Measurements from ENCODE around the gene CMYA5. TPM values are rescaled to one million over a fixed set of nuclear protein-coding genes. Genes with fewer than 3 reads are reported as not detected.
"Not testable (repeated sequence)": the region's sequence is repeated elsewhere in the genome, so short reads cannot be mapped to it uniquely, and the experiment has no call there.

The CMYA5 gene
- total RNA-seq, 1 experiment from 2014 or later = 0.22 TPM

- Histone ChIP-seq H4K20me1 (ENCODE audit: insufficient read depth) (no peaks in the 10 kb centered on the region), H3K79me2 (ENCODE audit: insufficient read depth, low read length) (no peaks in the 10 kb centered on the region), H3K9me2 (ENCODE audit: insufficient read depth) (no peaks in the 10 kb centered on the region), H3K4me2 (ENCODE audit: low read length) (no peak overlapping the region), H3K4me3 (replicated peaks in 1 of 2; ENCODE audit: low read depth in 1 of 2, low read length in 2 of 2) (no peak overlapping the region), H2AFZ (ENCODE audit: low read depth, low read length, poor library complexity, severe bottlenecking) (no peak overlapping the region), H3K9me3 (ENCODE audit: control insufficient read depth in 1 of 2, insufficient read depth in 1 of 2, low read depth in 1 of 2, low read length in 2 of 2) (no peaks in the 10 kb centered on the region), H3K4me1 (ENCODE audit: control insufficient read depth in 1 of 2, insufficient read depth in 2 of 2, low read length in 2 of 2) (no peaks in the 10 kb centered on the region), H3K9ac (ENCODE audit: low read length) (no peak overlapping the region), H3K27ac (ENCODE audit: low read depth, low read length) (no peak overlapping the region), H3K36me3 (ENCODE audit: control insufficient read depth in 1 of 2, insufficient read depth in 2 of 2, low read length in 2 of 2) (peaks cover 11 to 16% of the 10 kb centered on the region in 2 experiments), H3K27me3 (ENCODE audit: insufficient read depth, low read length) (no peaks in the 10 kb centered on the region)
- no peak for ATAC-seq
- DNase-seq (ENCODE audit: low read depth, low spot score) = no peak
- ChIA-PET CTCF (no interaction called here), POLR2A (no interaction called here), RAD21 (ENCODE audit: low non-redundant PET in 1 of 2, low total read pairs in 2 of 2, uncharacterized antibody in 2 of 2, unreplicated experiment in 2 of 2) (no interaction called here)
- no peak for TF ChIP-seq CBX3 (IDR thresholded peaks at IDR 0.05; ENCODE audit: low read depth)
- no TSS peak for BruUV-seq (replicated peaks)
- intact Hi-C loops (cut with micrococcal nuclease) = no loop called here
These were observed 22.9 kb upstream of the CMYA5 start for GRCh38 chr5:79666758-79667157.

DNA sequence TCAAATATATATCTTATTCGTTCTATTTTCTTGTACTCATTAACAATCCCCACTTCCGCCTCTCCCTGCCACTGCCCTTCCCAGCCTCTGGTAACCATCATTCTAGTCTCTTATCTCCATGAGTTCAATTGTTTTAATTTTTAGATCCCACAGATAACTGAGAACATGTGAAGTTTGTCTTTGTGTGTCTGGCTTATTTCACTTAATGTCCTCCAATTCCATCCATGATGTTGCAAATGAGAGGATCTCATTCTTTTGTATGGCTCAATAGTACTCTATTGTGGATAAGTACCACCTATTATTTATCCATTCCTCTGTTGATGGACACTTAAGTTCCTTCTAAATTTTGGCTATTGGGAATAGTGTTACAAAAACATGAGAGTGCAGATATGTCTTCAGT, 17.2 kb upstream of the CMYA5 start:
- H3K9ac ChIP-seq (ENCODE audit: low read length) = no peak overlapping the region
- H3K27me3 ChIP-seq (ENCODE audit: insufficient read depth, low read length) = no peaks in the 10 kb centered on the region
- H3K4me2 ChIP-seq (ENCODE audit: low read length) = no peak overlapping the region
- H3K4me3 ChIP-seq (replicated peaks in 1 of 2; ENCODE audit: low read depth in 1 of 2, low read length in 2 of 2) = no peak overlapping the region
- CTCF ChIA-PET = no interaction called here
- DNase-seq (ENCODE audit: low read depth, low spot score) (no peak), ATAC-seq (no peak)
- intact Hi-C loops (cut with micrococcal nuclease) = no loop called here
- H3K36me3 ChIP-seq (ENCODE audit: control insufficient read depth in 1 of 2, insufficient read depth in 2 of 2, low read length in 2 of 2) = peaks cover 10 to 11% of the 10 kb centered on the region in 2 experiments
- no peaks in the 10 kb centered on the region for H3K9me2 ChIP-seq (ENCODE audit: insufficient read depth)
- H3K9me3 ChIP-seq (ENCODE audit: control insufficient read depth in 1 of 2, insufficient read depth in 1 of 2, low read depth in 1 of 2, low read length in 2 of 2) = no peaks in the 10 kb centered on the region
- RAD21 ChIA-PET (ENCODE audit: low non-redundant PET in 1 of 2, low total read pairs in 2 of 2, uncharacterized antibody in 2 of 2, unreplicated experiment in 2 of 2) = no interaction called here
- peaks cover 29% of the 10 kb centered on the region for H3K79me2 ChIP-seq (ENCODE audit: insufficient read depth, low read length)
- no peak overlapping the region for H3K27ac ChIP-seq (ENCODE audit: low read depth, low read length)
- no peak overlapping the region for H2AFZ ChIP-seq (ENCODE audit: low read depth, low read length, poor library complexity, severe bottlenecking)
- BruUV-seq (replicated peaks) = no TSS peak
- TF ChIP-seq SRF (IDR thresholded peaks at IDR 0.05; ENCODE audit: low read depth) = no peak
- TF ChIP-seq ZBTB33 (IDR thresholded peaks at IDR 0.05; ENCODE audit: extremely low read depth, insufficient replicate concordance, low read length) = no peak
- no peak for TF ChIP-seq YY1 (IDR thresholded peaks at IDR 0.05; ENCODE audit: extremely low read depth, insufficient replicate concordance, low read depth, low read length)
- no peak for TF ChIP-seq REST (IDR thresholded peaks at IDR 0.05; ENCODE audit: low read depth)
- no peak for TF ChIP-seq EGR1 (IDR thresholded peaks at IDR 0.05; ENCODE audit: low read depth)
- TF ChIP-seq POLR2A (IDR thresholded peaks at IDR 0.05; ENCODE audit: borderline replicate concordance, extremely low read depth, insufficient read depth, insufficient read length) = no peak
- H3K4me1 ChIP-seq (ENCODE audit: control insufficient read depth in 1 of 2, insufficient read depth in 2 of 2, low read length in 2 of 2) = no peaks in the 10 kb centered on the region
- H4K20me1 ChIP-seq (ENCODE audit: insufficient read depth) = no peaks in the 10 kb centered on the region
- POLR2A ChIA-PET = no interaction called here

- H3K9me2 ChIP-seq (ENCODE audit: insufficient read depth); H4K20me1 ChIP-seq (ENCODE audit: insufficient read depth); POLR2A ChIA-PET; H3K4me3 ChIP-seq (replicated peaks in 1 of 2; ENCODE audit: low read depth in 1 of 2, low read length in 2 of 2); H3K27ac ChIP-seq (ENCODE audit: low read depth, low read length); H3K36me3 ChIP-seq (ENCODE audit: control insufficient read depth in 1 of 2, insufficient read depth in 2 of 2, low read length in 2 of 2); BruUV-seq (replicated peaks); H3K4me2 ChIP-seq (ENCODE audit: low read length); ATAC-seq; H3K9ac ChIP-seq (ENCODE audit: low read length); CTCF ChIA-PET; H3K9me3 ChIP-seq (ENCODE audit: control insufficient read depth in 1 of 2, insufficient read depth in 1 of 2, low read depth in 1 of 2, low read length in 2 of 2); DNase-seq (ENCODE audit: low read depth, low spot score); H3K27me3 ChIP-seq (ENCODE audit: insufficient read depth, low read length); RAD21 ChIA-PET (ENCODE audit: low non-redundant PET in 1 of 2, low total read pairs in 2 of 2, uncharacterized antibody in 2 of 2, unreplicated experiment in 2 of 2); H2AFZ ChIP-seq (ENCODE audit: low read depth, low read length, poor library complexity, severe bottlenecking); H3K4me1 ChIP-seq (ENCODE audit: control insufficient read depth in 1 of 2, insufficient read depth in 2 of 2, low read length in 2 of 2): not testable (repeated sequence)
- peaks cover 29% of the 10 kb centered on the region for H3K79me2 ChIP-seq (ENCODE audit: insufficient read depth, low read length)
- intact Hi-C loops (cut with micrococcal nuclease) = loop anchor here (2.0 kb wide), 1 partner anchor 76 kb away; no protein-coding TSS in a partner anchor
These were observed 13.3 kb upstream of the CMYA5 start for GRCh38 chr5:79676354-79676753.

Data from HCT116 (cell line).